HG02610 (cell line): ENCODE data around the gene BAHCC1.

ENCODE experiments used
- ATAC-seq: cut with Tn5 transposase; IDR thresholded peaks from one replicate; pipeline ENCODE4 v1.9.1; 2021; ENCODE audit warnings: mild to moderate bottlenecking, moderate library complexity; ENCODE audit not compliant: unreplicated experiment

Gene BAHCC1

DNA sequence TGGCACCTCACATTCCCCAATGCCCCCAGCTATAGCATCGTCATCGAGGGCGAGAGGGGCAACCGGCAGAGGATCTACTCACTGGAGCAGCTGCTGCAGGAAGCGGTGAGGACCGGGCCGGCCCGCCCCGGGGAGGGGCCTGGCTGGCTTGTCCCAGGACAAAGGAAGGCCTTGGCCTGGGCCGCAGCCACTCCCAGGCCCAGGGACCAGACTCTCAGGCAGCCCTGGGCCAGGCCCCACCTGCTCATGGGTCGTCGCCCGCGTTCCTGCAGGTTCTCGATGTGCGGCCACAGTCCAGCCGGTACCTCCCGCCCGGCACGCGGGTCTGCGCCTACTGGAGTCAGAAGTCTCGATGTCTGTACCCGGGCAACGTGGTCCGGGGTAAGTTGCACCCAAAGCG lies 64.0 kb downstream of the BAHCC1 start:
- ATAC-seq, result no peak

DNA sequence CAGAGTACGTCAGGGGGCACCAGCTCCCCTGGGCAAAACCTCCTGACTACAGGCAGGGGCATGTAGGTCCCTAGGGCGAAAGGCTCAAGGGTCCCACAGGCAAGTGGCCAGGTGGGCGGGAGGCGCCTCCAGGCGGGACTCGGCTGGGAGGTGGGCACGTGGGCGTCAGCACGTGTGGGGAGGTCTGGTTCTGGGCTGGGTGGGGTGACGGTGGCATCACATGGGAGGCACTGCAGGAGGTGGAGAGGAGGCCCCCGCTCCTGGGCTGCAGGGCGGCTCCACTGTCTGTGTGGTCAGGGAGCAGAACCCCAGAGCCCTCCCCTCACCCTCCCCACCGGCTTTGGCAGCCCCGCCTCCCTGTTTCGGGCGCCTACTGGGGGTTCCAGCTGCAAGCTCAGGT lies 64.6 kb downstream of the BAHCC1 start:
- no peak for ATAC-seq

DNA sequence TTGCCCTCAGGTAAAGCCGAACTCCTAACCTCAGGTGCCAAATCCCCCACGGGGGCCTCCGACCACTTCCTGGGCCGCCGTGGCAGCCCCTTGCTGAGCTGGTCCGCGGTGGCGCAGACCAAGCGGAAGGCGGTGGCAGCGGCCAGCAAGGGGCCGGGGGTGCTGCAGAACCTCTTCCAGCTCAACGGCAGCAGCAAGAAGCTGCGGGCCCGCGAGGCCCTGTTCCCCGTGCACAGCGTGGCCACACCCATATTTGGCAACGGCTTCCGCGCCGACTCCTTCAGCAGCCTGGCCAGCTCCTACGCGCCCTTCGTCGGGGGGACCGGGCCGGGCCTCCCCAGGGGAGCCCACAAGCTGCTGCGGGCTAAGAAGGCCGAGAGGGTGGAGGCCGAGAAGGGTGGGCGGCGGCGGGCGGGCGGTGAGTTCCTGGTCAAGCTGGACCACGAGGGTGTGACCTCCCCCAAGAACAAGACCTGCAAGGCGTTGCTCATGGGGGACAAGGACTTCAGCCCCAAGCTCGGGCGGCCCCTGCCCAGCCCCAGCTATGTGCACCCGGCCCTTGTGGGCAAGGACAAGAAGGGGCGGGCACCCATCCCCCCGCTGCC lies 65.7 kb downstream of the BAHCC1 start:
- ATAC-seq, result no peak

DNA sequence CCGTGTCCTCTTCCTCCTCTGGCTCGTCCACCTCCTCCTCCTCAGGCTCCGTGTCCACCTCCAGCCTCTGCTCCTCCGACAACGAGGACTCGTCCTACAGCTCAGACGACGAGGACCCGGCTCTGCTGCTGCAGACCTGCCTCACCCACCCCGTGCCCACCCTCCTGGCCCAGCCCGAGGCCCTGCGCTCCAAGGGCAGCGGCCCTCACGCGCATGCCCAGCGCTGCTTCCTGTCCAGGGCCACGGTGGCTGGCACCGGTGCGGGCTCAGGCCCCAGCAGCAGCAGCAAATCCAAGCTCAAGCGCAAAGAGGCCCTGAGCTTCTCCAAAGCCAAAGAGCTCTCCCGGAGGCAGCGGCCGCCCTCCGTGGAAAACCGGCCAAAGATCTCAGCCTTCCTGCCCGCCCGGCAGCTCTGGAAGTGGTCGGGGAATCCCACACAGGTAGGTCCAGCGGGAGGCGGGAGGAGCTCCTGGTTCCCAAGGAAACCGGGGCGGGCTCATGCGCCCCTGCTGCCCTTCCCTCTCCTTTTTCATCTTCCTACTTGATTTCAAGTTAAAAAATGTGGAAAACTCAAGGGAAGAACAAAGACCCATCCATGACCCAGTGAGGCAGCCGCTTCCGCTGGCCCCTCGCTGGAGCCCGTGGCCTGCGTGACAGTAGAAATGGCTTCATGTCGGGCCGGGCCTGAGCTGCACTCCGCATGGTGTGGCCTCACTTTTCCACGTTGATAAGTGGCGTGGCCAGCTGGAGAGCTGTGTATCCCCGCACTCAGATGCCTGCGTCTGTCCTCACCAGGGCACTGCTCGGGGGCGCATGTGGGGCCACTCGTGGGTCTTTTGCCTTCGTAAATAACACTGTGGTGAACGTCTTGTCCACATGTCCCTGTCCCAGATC lies 66.6 kb downstream of the BAHCC1 start:
- ATAC-seq, result no peak

DNA sequence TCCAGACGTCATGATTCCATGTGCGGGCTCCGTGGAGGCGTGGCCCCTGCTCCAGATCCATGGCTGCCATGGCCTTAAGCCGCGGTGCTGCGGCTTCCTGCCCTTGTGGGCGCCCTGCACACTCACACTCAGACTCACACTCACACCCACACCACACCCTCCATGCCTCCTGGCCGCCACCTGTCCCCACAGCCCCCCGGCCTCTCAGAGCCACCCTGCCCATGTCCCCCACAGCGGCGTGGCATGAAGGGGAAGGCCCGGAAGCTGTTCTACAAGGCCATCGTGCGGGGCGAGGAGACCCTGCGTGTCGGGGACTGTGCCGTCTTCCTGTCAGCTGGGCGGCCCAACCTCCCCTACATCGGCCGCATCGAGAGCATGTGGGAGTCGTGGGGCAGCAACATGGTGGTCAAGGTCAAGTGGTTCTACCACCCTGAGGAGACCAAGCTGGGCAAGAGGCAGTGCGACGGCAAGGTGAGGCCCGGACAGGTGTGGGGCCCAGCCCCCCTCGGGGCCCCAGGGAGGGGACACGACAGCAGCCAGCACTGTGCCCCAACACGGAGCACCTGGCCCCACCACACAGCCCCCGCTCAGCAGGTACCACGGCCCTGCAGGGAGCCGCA lies 67.4 kb downstream of the BAHCC1 start:
- no peak for ATAC-seq

DNA sequence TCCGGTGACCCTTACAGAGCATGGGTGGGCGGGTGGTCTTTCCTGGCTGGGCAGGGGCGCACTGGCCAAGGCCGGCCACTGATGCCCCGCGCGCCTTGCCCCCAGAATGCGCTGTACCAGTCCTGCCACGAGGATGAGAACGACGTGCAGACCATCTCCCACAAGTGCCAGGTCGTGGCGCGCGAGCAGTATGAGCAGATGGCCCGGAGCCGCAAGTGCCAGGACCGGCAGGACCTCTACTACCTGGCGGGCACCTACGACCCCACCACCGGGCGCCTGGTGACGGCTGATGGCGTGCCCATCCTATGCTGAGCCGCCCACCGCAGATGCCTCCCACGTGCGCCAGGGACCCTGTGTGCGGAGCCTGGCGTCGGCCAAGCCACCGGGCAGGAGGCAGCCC lies 68.2 kb downstream of the BAHCC1 start:
- ATAC-seq, result no peak

DNA sequence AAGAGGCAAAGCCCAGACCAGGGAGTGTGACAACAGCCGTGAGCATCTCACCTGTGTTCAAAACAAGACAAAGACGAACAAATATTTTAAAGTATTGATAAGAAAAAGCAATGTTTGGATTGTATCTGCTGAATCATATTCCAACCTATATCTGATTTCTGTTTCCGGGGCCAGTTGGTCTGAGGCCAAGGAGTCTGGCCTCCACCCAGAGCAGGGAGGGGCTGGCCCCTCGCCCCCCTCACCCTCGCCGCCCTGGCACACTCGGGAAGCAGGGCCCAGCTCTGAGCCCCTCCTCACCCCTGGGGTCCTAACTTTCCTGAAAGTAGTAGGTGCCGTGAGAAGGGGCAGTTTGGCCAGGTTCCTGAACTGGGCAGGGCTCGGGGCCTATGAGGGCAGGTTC lies 69.3 kb downstream of the BAHCC1 start:
- no peak for ATAC-seq

DNA sequence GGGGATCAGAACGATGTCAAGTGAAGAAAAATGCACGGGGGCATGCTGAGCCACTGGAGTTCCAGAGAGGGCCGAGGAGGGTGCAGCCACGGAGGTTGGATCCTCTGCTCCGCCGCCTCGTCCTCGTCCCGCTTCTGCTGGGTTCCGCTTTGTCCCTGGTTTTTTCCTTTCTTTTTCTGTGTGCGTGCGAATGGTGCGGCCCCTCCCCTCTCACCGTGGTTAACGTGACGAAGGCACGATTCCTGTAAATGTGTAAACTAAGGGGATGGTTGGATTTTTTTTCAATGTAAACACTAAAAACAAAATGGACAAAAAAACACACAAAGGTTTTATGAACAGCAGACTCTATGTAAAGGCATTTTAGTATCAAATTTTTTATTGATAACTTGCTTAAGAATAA lies 70.7 kb downstream of the BAHCC1 start:
- ATAC-seq, result no peak

DNA sequence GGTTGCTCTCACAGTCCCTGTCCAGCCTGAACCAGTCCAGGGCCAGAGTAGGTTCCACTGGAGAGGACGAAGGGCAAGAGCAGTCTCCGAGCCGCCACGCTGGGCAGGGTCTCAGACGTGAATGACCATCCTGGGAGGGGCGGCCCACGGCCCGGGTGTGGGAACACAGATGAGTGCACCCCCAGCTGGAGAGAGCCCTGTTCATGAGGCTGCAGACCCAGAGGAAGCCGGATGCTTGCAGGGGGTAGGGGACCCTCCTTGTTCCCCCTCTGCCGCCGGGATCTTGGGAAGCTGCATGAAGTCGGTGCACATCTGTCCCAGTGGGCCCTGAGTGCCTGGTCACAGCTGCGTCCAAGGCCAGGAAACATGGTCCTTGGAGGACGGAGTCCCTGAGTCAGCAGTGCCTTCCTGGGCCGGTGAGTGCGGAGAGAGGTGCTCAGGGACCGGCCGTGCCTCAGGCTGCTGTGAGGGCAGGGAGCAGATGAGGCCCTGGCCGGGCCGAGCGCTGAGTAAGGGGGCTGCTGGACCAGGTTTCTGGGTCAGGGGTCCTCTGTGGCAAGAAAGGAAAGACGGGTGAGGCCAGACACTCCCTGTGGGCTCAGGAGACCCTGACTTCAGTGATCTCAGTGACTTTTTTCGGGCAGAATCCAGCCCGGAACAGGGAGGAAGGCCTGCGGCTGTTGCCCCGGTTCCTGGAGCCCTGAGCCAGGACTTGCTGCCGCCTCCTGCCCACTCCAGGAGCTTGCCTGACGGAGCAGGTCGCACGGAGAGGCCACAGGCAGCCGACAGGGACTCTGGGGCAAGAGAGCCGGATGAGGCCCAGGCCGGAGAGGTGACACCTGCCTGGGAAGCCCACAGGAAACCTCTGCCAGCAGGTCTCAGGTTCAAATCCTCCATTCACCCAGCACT lies 71.6 kb downstream of the BAHCC1 start:
- ATAC-seq, result no peak

DNA sequence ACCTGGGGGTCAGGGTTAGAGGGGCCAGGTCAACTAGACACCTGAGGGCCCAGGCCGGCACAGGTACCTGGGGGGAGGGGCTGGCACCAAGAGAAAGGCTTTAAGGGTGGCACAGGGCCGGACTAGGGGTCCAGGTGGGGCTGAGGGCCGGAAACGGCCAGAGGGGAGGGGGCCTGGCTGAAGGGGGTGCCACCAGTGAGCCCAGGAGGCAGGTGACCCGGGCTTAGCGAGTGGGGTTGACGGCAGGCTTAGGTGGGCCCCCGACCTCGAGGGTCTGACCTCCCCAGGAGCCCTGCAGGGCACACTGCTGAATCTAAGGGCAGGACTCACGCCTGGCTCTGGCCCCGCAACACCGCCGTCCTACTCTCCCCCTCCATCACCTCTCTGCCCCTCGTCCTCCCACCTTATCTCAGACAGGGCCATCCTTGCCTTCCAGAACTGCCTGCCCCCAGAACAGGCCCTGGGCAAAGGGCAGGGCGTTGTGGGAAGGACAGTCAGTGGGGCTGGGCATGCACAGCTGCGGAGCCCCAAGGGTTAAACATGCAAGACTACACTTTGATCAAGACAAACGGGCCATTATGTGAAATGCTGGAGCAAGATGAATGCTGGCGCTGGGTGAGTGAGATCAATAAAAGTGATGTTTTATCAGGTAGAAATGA lies 73.0 kb downstream of the BAHCC1 start:
- no peak for ATAC-seq

DNA sequence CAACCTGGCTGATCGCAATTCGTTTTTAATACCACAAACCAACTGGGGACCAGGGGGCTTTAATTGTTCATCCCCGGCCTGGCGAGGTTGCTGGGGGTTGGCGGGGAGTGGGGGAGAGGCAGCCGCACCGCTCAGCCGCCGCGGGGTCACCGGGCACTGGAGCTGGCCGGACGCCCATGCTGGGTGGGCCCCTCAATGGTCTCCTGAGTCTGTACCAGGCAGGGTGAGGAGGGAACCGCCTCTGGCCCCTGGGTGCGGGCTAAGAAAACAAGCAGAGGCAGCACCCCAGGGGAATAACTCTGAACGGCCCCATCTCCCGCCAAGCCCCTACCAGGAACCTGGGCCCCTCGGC lies 73.5 kb downstream of the BAHCC1 start:
- ATAC-seq, result no peak

DNA sequence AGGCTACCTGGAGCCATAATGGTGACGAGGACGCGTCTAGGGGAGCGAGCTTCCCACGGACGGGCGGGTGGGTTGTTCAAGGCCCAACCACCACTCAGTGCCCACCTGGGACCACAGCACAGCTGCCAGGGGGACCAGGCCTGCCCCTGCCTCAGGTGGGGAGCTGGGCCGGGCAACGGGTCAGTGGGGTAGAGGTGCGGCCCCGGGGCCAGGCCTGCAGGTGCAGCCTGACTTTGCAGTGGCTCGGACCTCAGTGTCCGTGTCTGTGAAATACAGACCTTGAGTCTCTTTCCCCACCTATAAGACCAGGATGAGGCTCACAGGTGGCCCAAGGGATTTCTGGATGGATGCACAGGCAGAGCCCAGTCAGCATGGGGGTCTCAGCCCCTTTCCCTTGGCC lies 74.0 kb downstream of the BAHCC1 start:
- no peak for ATAC-seq

DNA sequence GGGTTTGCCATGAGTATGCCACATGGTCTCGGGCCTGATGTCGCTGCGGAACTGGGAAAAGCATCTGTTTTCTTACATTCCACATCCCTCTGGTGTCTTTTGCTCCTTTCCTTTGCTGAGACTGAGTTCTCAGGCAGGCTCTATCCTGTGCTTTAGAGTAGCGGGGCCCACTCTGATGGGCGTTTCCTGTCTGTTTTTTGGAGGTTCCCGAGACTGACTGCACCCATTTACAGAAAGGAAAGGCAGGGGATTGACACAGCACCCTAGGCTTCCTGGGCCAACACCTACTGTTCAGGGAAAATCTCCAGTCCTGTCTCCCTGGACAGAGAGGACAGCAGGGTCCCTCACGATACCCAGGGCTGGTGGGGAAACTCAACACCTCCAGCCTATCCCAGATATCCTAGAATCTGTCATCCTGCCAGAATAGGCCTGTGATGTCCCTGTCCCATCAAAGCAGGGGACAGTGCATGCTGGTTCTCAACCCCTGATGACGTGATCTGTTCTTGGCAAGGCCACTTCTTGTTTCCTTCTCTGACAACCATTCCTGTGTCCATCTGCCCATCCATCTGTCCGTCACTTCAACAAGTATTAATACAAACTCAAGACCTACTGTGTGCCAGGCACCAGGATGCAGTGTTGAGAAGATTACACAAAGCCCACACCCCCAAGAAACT lies 75.2 kb downstream of the BAHCC1 start:
- ATAC-seq, result no peak

DNA sequence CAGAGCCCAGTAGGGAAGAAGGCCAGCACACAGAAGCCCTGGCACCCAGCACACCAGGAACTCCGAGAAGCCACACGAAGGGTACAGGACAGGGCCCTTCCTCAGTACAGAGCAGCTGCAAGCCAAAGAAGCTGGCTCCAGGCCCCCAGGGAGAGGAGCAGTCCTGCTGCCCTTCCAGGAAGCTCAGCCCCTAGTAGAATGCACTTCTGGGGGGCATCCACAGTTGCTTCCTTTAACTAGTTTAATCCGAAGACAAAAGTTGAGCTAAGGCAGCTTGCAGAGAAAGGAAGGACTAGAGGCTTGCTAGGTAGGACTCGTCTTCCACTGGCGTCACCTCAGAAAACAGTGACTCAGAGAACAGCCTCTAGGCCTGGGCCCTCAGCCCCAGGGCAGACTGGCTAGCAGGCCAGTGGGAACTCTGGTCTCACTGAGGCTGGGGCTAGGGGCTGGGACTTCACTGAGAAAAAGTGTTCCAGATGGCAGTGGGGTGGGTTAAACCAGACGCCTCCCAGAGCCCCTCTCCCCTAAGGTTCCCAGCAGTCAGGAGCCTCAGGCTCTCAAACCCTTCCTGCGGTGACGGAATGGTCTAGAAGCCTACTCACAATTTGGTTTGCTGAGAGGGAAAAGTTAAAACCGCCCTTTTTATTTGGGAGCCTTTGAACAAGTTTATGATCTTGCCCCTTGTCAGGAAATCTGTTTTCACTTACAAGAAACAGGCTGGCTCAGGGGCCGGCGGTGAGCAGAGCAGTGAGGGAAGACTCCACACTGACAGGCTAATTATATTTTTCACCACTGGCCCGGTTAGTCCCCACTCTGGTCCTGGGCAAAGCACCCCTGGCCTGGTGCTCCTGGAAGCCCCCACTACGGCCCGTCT lies 75.9 kb downstream of the BAHCC1 start:
- ATAC-seq, result no peak

DNA sequence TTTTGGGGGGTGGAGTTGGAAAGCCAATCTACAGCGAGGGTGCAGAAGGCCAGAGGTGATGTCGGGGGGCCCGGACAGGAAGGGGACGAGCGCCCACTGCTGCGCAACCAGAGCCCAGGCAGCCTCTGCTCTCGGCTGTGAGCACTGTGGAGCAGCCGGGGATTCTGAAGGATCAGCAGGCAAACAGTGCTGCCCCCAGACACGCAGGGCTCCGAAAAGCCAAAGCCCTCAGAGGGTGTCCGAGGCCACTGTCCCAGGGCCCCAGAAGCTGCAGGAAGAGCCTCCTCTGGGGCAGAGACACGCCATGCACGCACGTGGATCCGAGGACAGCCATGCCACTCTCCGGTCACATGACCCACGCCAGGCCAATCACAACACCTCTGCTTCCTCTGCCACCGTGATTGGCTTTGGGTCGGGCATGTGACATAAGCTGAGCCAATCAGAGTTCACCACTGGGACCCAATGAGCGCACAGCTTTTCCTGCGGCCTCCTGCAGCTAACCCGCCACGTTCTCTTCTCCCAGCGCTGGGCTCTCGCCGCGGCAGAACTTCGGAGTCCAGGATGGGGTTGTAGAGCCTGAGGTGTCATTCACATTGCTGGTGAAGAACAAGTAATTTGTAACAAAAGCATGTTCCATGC lies 76.7 kb downstream of the BAHCC1 start:
- no peak for ATAC-seq

DNA sequence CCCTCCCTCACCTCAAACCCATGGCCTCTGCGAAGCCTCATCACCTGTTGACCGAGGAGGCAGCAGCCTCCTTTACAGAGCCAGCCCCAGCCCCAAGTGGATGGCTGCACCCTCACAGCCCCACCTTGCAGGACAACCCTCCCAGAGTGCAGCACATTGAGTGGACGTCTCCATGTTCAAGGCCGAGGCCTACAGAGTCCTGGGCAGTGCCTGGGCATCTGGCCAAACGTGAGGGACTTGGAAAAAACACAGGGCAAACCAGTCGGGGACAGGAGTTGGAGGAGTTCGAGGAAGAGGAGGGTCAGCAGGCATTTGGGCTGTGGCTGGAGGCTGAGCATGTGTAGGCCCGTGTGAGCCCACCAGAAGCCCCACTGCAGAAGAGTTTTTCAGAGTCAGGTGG lies 77.8 kb downstream of the BAHCC1 start:
- ATAC-seq, result no peak

DNA sequence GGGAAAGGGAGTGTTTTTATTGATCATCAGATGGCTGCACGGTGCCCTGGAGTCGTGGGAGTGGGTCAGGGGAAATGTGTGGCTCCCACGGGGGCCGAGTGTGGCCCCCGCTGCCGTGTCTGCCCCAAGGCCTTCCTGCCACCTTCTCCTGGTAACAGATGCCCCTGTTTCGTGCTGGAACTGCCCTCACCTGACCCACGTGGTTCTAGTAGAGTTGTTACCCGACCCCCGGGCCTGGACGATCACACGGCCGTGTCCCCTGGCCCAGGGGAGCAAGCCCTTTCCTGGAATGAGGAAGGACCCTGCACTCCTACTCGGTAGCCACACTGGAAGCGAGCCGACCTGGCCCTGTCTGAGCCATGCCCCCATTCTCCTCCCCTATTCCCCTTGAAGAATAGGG lies 79.7 kb downstream of the BAHCC1 start:
- no peak for ATAC-seq

DNA sequence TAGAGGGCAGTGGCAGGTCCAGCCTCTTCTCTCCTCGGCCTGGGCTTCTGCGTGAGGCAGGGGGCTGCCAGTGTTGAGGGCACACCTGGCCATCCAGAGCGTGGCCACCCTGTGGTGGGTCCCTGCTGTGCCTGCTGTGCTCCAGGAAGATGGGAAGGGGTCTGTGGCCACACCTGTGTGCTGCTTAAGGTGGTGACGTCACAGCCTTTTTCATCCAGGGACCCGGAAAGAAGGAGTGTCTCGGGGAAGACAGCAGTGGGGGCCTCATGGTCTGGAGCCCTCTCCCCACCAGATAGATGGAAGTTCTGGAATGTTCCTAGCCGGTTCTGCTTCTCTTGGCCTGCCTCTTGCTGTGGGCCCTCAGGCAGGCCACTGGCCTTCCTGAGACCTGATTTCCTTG lies 80.8 kb downstream of the BAHCC1 start:
- ATAC-seq, result no peak

DNA sequence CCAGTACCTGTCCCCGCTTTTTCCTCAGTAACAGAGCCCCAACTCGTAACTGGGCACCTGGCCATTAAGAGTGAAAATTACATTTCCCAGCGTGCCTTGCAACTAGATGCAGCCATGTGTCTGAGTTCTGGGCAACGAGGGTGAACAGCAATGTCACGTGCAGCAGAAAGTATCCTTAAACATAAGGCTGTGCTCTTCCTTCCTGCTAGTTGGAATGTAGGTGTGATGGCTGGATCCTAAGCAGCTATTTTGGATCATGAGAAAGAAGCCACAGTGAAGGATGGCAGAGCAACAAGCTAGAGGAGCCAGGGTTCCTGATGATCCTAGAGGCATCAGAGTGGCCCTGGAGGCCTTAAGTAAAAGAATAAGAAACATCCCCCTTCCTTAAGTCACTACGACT lies 81.4 kb downstream of the BAHCC1 start:
- ATAC-seq, result no peak
